ENCODE results near the gene COBLL1.
"Not testable (repeated sequence)": the region's sequence is repeated elsewhere in the genome, so short reads cannot be mapped to it uniquely, and the experiment has no call there.

COBLL1 gene

GRCh38 chr2:164766216-164766953 lies 75.2 kb downstream of the COBLL1 start:
- H3K36me3 Mint-ChIP-seq (ENCODE audit: low read depth) = no peaks in the 10 kb centered on the region
- H3K4me1 Mint-ChIP-seq = no peaks in the 10 kb centered on the region
- no peak overlapping the region for H3K27ac Mint-ChIP-seq
- TF ChIP-seq CTCF (IDR thresholded peaks at IDR 0.05) = no peak
- H3K9me3 Mint-ChIP-seq = no peaks in the 10 kb centered on the region
- no peaks in the 10 kb centered on the region for H3K27me3 Mint-ChIP-seq (ENCODE audit: low read depth, poor library complexity)
- no peak for DNase-seq
- no peak overlapping the region for H3K4me3 Mint-ChIP-seq

- H3K27me3 Mint-ChIP-seq (ENCODE audit: low read depth, poor library complexity) = no peaks in the 10 kb centered on the region
- DNase-seq = no peak
- H3K27ac Mint-ChIP-seq = no peak overlapping the region
- no peak overlapping the region for H3K4me3 Mint-ChIP-seq
- no peaks in the 10 kb centered on the region for H3K4me1 Mint-ChIP-seq
- H3K36me3 Mint-ChIP-seq (ENCODE audit: low read depth) = no peaks in the 10 kb centered on the region
- H3K9me3 Mint-ChIP-seq = no peaks in the 10 kb centered on the region
- TF ChIP-seq CTCF (IDR thresholded peaks at IDR 0.05) = no peak
Measured at GRCh38 chr2:164764996-164765395, 76.6 kb downstream of the COBLL1 start.

GRCh38 chr2:164764474-164764873 lies 77.1 kb downstream of the COBLL1 start:
- no peaks in the 10 kb centered on the region for H3K9me3 Mint-ChIP-seq
- no peaks in the 10 kb centered on the region for H3K36me3 Mint-ChIP-seq (ENCODE audit: low read depth)
- DNase-seq = no peak
- H3K27me3 Mint-ChIP-seq (ENCODE audit: low read depth, poor library complexity) = no peaks in the 10 kb centered on the region
- H3K27ac Mint-ChIP-seq = no peak overlapping the region
- TF ChIP-seq CTCF (IDR thresholded peaks at IDR 0.05) = no peak
- H3K4me3 Mint-ChIP-seq = no peak overlapping the region
- no peaks in the 10 kb centered on the region for H3K4me1 Mint-ChIP-seq

GRCh38 chr2:164763431-164763830 lies 78.2 kb downstream of the COBLL1 start:
- Mint-ChIP-seq H3K27me3 (ENCODE audit: low read depth, poor library complexity) (no peaks in the 10 kb centered on the region), H3K9me3 (no peaks in the 10 kb centered on the region), H3K4me1 (no peaks in the 10 kb centered on the region), H3K27ac (no peak overlapping the region), H3K4me3 (no peak overlapping the region), H3K36me3 (ENCODE audit: low read depth) (no peaks in the 10 kb centered on the region)
- no peak for TF ChIP-seq CTCF (IDR thresholded peaks at IDR 0.05)
- no peak for DNase-seq

GRCh38 chr2:164761737-164762460 lies 79.7 kb downstream of the COBLL1 start:
- Mint-ChIP-seq H3K4me3 (no peak overlapping the region), H3K27ac (no peak overlapping the region), H3K27me3 (ENCODE audit: low read depth, poor library complexity) (no peaks in the 10 kb centered on the region), H3K9me3 (no peaks in the 10 kb centered on the region), H3K4me1 (no peaks in the 10 kb centered on the region), H3K36me3 (ENCODE audit: low read depth) (no peaks in the 10 kb centered on the region)
- DNase-seq = no peak
- TF ChIP-seq CTCF (IDR thresholded peaks at IDR 0.05) = no peak

- H3K4me3 Mint-ChIP-seq; H3K9me3 Mint-ChIP-seq; H3K27ac Mint-ChIP-seq; H3K4me1 Mint-ChIP-seq; H3K36me3 Mint-ChIP-seq (ENCODE audit: low read depth); DNase-seq; H3K27me3 Mint-ChIP-seq (ENCODE audit: low read depth, poor library complexity): not testable (repeated sequence)
Measured at GRCh38 chr2:164761201-164761600, 80.4 kb downstream of the COBLL1 start.

Data from nephron progenitor cell (in vitro differentiated cells).